Measurements from ENCODE around the gene PCBP4. TPM values are rescaled to one million over a fixed set of nuclear protein-coding genes. Genes with fewer than 3 reads are reported as not detected.

Gene PCBP4
- total RNA-seq, 1 experiment from 2014 or later: 48.8 TPM

DNA sequence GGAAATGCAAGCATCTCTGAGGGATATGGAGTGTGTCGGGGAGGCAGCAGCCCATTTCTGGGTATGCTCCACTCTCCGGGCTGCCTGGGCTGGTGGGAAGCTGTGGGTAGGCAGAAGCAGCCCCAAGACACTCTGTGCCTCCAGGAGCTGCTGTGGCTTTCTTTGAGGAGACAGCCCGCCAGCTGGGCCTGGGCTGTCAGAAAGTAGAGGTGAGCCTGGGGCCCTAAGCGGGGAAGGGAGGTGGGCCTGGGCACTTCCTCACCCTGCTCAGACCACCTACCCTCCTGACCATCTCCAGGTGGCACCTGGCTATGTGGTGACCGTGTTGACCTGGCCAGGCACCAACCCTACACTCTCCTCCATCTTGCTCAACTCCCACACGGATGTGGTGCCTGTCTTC is 17.8 kb upstream of the PCBP4 start:
- POLR2A ChIA-PET: interaction anchor here (1.5 to 4.3 kb wide), 3 partner anchors 7 to 44 kb away, joined by 3 to 47 read pairs (median 31); partner anchors contain the start of genes PARP3, RPL29 and RRP9
- Histone ChIP-seq H3K9ac (ENCODE audit: low read length) (no peak overlapping the region), H3K79me2 (ENCODE audit: insufficient read depth, low read length) (peaks cover 12% of the 10 kb centered on the region), H2AFZ (ENCODE audit: low read depth, low read length, poor library complexity, severe bottlenecking) (no peak overlapping the region), H4K20me1 (ENCODE audit: insufficient read depth) (no peaks in the 10 kb centered on the region), H3K36me3 (ENCODE audit: control insufficient read depth in 1 of 2, insufficient read depth in 2 of 2, low read length in 2 of 2) (no peaks in the 10 kb centered on the region), H3K9me2 (ENCODE audit: insufficient read depth) (no peaks in the 10 kb centered on the region), H3K27me3 (ENCODE audit: insufficient read depth, low read length) (no peaks in the 10 kb centered on the region), H3K4me3 (replicated peaks in 1 of 2; ENCODE audit: low read depth in 1 of 2, low read length in 2 of 2) (no peak overlapping the region), H3K9me3 (ENCODE audit: control insufficient read depth in 1 of 2, insufficient read depth in 1 of 2, low read depth in 1 of 2, low read length in 2 of 2) (no peaks in the 10 kb centered on the region), H3K4me1 (ENCODE audit: control insufficient read depth in 1 of 2, insufficient read depth in 2 of 2, low read length in 2 of 2) (peaks cover 24 to 56% of the 10 kb centered on the region in 2 experiments), H3K4me2 (ENCODE audit: low read length) (no peak overlapping the region), H3K27ac (ENCODE audit: low read depth, low read length) (no peak overlapping the region; the same call in 1 of the 2 replicates)
- intact Hi-C loops (cut with micrococcal nuclease): no loop called here
- CTCF ChIA-PET: no interaction called here
- BruUV-seq (replicated peaks): no TSS peak
- RAD21 ChIA-PET (ENCODE audit: low non-redundant PET in 1 of 2, low total read pairs in 2 of 2, uncharacterized antibody in 2 of 2, unreplicated experiment in 2 of 2): no interaction called here
- no peak for DNase-seq (ENCODE audit: low read depth, low spot score)
- ATAC-seq: no peak
- no peak for TF ChIP-seq TCF7L2 (IDR thresholded peaks at IDR 0.05; ENCODE audit: borderline replicate concordance, extremely low read depth, insufficient read depth, insufficient read length)
- no peak for TF ChIP-seq FOSL1 (IDR thresholded peaks at IDR 0.05; ENCODE audit: low read depth)
- no peak for TF ChIP-seq SRF (IDR thresholded peaks at IDR 0.05; ENCODE audit: low read depth)
- no peak for TF ChIP-seq EZH2phosphoT487 (IDR thresholded peaks at IDR 0.05; ENCODE audit: borderline replicate concordance)
- TF ChIP-seq ZNF274 (IDR thresholded peaks at IDR 0.05; ENCODE audit: low read depth, low read length): no peak
- no peak for TF ChIP-seq POLR2A (IDR thresholded peaks at IDR 0.05; ENCODE audit: borderline replicate concordance, extremely low read depth, insufficient read depth, insufficient read length)
- no peak for TF ChIP-seq REST (IDR thresholded peaks at IDR 0.05; ENCODE audit: low read depth)
- TF ChIP-seq POLR2AphosphoS5 (IDR thresholded peaks at IDR 0.05; ENCODE audit: low read depth, low read length): no peak
